Pancreas (tissue), 10 donors: Measurements from ENCODE around the gene OR2T8. TPM values are rescaled to one million over a fixed set of nuclear protein-coding genes. Genes with fewer than 3 reads are reported as not detected.

Experiments used
- ATAC-seq, 4 donors: fragments of 200-7000 bp; cut with Tn5 transposase; one replicate each; pipeline versions ENCODE4 v1.8.0 to v1.9.1; 2020; ENCODE audit warnings: mild to moderate bottlenecking in 4 of 4, moderate library complexity in 4 of 4
- DNase-seq, 6 donors: peaks; one replicate each; pipeline ENCODE4 v3.0.0-alpha.2; 2020
- FAIRE-seq: peaks from 2 replicates; lab custom pipeline; 2012; peaks lifted over from hg19 to GRCh38; lab: Jason Lieb, UNC
- H3K27ac ChIP-seq, 4 donors: fragments of 200-600 bp; sonication (generic); 1 replicate in 3 of 4; 2 replicates in 1 of 4; pipeline versions ENCODE4 v1.5.0 to v1.8.0; 2020
- H3K27me3 ChIP-seq, 4 donors: fragments of 200-600 bp; one replicate each; pipeline ENCODE4 v1.8.0; 2021
- H3K36me3 ChIP-seq, 3 donors: fragments of 200-600 bp; sonication (generic) in 1 of 3; one replicate each; pipeline versions ENCODE4 v1.5.0 to v1.8.0; 2020 to 2021
- H3K4me1 ChIP-seq, 3 donors: fragments of 200-600 bp; one replicate each; pipeline ENCODE4 v1.8.0; 2021
- H3K4me3 ChIP-seq, 4 donors: fragments of 200-600 bp; sonication (generic) in 2 of 4; one replicate each; pipeline versions ENCODE4 v1.5.0 to v1.8.0; 2020 to 2021
- H3K9me3 ChIP-seq, 4 donors: fragments of 200-600 bp; one replicate each; pipeline ENCODE4 v1.8.0; 2021
- CTCF ChIP-seq, 4 donors: fragments of 200-600 bp; sonication (generic) in 3 of 4; IDR thresholded peaks; one replicate each; pipeline versions ENCODE4 v1.5.0 to v1.8.0; 2021; ENCODE audit warnings: antibody characterized with exemption in 4 of 4
- WGBS, 2 donors: extraction: QIAGEN DNeasy Blood & Tissue Kit; methylation state at CpG; one replicate each; pipeline ENCODE4 v1.1.7; 2013; 5-methylcytosine and 5-hydroxymethylcytosine counted together
- intact Hi-C, 3 donors: fragments of 100-400 bp; cut with DNase I; formaldehyde crosslinking; loops; one replicate each; pipeline versions ENCODE4 v1.11.1 to v1.14.2; 2022
- polyA plus RNA-seq, 2 donors: library from polyadenylated mRNA; stranded (reverse); fragments of 200-250 nt; gene quantifications; one replicate each; pipeline ENCODE4 v1.2.3, GENCODE V29; 2013
- total RNA-seq, 6 donors: library from RNA; stranded (reverse); fragmentation: NEBNext Ultra II Directional in 4 of 6; extraction: Animal tissue kit (Norgen Biotek cat#: 25700) in 4 of 6; gene quantifications; one replicate each; pipeline versions ENCODE4 v1.2.1 to v1.2.4, GENCODE V29; 2021 to 2023
- donor health status: healthy with polysubstance abuse.
- donor health status: DM: no; HTN: no; CAD: no; lungs with moderate emphysema.
- donor health status: DM: no; HTN: no; CAD: no.
- donor health status: control.
- donor health status: control.
- donor health status: Bipolar disorder and iron deficiency.
- donor health status: DM: yes; HTN: yes; CAD: no.
- donor health status: DM: no; HTN: no; CAD: no.
- donor health status: DM: no; HTN: no; CAD: no.
- donor health status: DM: yes; HTN: yes; CAD: no.

OR2T8 gene
- total and polyA plus RNA-seq, 8 donors = not detected

- no peaks in the 10 kb centered on the region for H3K27me3 ChIP-seq
- no peaks in the 10 kb centered on the region for H3K4me1 ChIP-seq
- 44 to 63% methylated on average over 5 of the region's 5 CpGs for WGBS, 2 donors
- no peaks in the 10 kb centered on the region for H3K36me3 ChIP-seq
- intact Hi-C loops = no loop called here
- no peak overlapping the region for H3K4me3 ChIP-seq
- TF ChIP-seq CTCF (IDR thresholded peaks at IDR 0.05) = no peak
- FAIRE-seq (no peak), ATAC-seq (no peak), DNase-seq (no peak)
- no peaks in the 10 kb centered on the region for H3K9me3 ChIP-seq
- no peak overlapping the region for H3K27ac ChIP-seq
Measured at GRCh38 chr1:247966532-247967204, 46.6 kb downstream of the OR2T8 start.

Other genes starting within 250 kb of the OR2T8 start
- gene OR13G1, start 240.5 kb upstream of the OR2T8 start, total RNA-seq = not detected
- gene OR13G1, start 240.5 kb upstream of the OR2T8 start, polyA plus RNA-seq = not detected
- gene OR6F1, start 203.6 kb upstream of the OR2T8 start, total RNA-seq = not detected
- not detected for gene OR6F1, start 203.6 kb upstream of the OR2T8 start, polyA plus RNA-seq
- under 1 TPM in 1 of 6 donors, not detected in 5; 0.28 TPM for gene OR14K1, start 181.6 kb upstream of the OR2T8 start, total RNA-seq
- gene OR14K1, start 181.6 kb upstream of the OR2T8 start, polyA plus RNA-seq = not detected
- not detected for gene OR14A2, start 172.1 kb upstream of the OR2T8 start, total RNA-seq
- not detected for gene OR14A2, start 172.1 kb upstream of the OR2T8 start, polyA plus RNA-seq
- gene OR1C1, start 159.7 kb upstream of the OR2T8 start, total RNA-seq = not detected
- not detected for gene OR1C1, start 159.7 kb upstream of the OR2T8 start, polyA plus RNA-seq
- not detected for gene OR14A16, start 96.1 kb upstream of the OR2T8 start, total RNA-seq
- not detected for gene OR14A16, start 96.1 kb upstream of the OR2T8 start, polyA plus RNA-seq
- gene OR11L1, start 78.4 kb upstream of the OR2T8 start, total RNA-seq = not detected
- gene OR11L1, start 78.4 kb upstream of the OR2T8 start, polyA plus RNA-seq = not detected
- gene TRIM58, start 63.1 kb upstream of the OR2T8 start, total RNA-seq = under 1 TPM; 0.04 to 0.47 (median 0.14) TPM
- gene TRIM58, start 63.1 kb upstream of the OR2T8 start, polyA plus RNA-seq = under 1 TPM; 0.08 to 0.14 TPM
- under 1 TPM in 1 of 6 donors, not detected in 5; 0.23 TPM for gene OR2W3, start 24.7 kb upstream of the OR2T8 start, total RNA-seq
- gene OR2W3, start 24.7 kb upstream of the OR2T8 start, polyA plus RNA-seq = under 1 TPM in 1 of 2 donors, not detected in 1; 0.09 TPM
- gene OR2AJ1, start 4.6 kb downstream of the OR2T8 start, total RNA-seq = not detected
- not detected for gene OR2AJ1, start 4.6 kb downstream of the OR2T8 start, polyA plus RNA-seq
- gene OR2L8, start 28.6 kb downstream of the OR2T8 start, total RNA-seq = not detected
- gene OR2L8, start 28.6 kb downstream of the OR2T8 start, polyA plus RNA-seq = not detected
- not detected for gene OR2AK2, start 45.0 kb downstream of the OR2T8 start, total RNA-seq
- not detected for gene OR2AK2, start 45.0 kb downstream of the OR2T8 start, polyA plus RNA-seq
- not detected for gene OR2L5, start 93.4 kb downstream of the OR2T8 start, total RNA-seq
- gene OR2L5, start 93.4 kb downstream of the OR2T8 start, polyA plus RNA-seq = not detected
- gene OR2L2, start 109.8 kb downstream of the OR2T8 start, total RNA-seq = under 1 TPM in 3 of 6 donors, not detected in 3; 0.03 to 0.06 (median 0.05) TPM
- under 1 TPM in 1 of 2 donors, not detected in 1; 0.07 TPM for gene OR2L2, start 109.8 kb downstream of the OR2T8 start, polyA plus RNA-seq
- not detected for gene OR2L3, start 126.6 kb downstream of the OR2T8 start, total RNA-seq
- gene OR2L3, start 126.6 kb downstream of the OR2T8 start, polyA plus RNA-seq = not detected
- gene OR2L13, start 174.9 kb downstream of the OR2T8 start, total RNA-seq = not detected
- gene OR2L13, start 174.9 kb downstream of the OR2T8 start, polyA plus RNA-seq = not detected
- gene OR2M5, start 224.9 kb downstream of the OR2T8 start, total RNA-seq = not detected
- not detected for gene OR2M5, start 224.9 kb downstream of the OR2T8 start, polyA plus RNA-seq